NCI-H2227 (cell line): Measurements from ENCODE around the gene TTC5.
"Not testable (repeated sequence)": the region's sequence is repeated elsewhere in the genome, so short reads cannot be mapped to it uniquely, and the experiment has no call there.

Source experiments
- DNase-seq: peaks from one replicate; lab custom pipeline; 2025; ENCODE audit not compliant: unreplicated experiment; lab: John Stamatoyannopoulos, UW

Gene TTC5, protein sequence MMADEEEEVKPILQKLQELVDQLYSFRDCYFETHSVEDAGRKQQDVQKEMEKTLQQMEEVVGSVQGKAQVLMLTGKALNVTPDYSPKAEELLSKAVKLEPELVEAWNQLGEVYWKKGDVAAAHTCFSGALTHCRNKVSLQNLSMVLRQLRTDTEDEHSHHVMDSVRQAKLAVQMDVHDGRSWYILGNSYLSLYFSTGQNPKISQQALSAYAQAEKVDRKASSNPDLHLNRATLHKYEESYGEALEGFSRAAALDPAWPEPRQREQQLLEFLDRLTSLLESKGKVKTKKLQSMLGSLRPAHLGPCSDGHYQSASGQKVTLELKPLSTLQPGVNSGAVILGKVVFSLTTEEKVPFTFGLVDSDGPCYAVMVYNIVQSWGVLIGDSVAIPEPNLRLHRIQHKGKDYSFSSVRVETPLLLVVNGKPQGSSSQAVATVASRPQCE

DNA sequence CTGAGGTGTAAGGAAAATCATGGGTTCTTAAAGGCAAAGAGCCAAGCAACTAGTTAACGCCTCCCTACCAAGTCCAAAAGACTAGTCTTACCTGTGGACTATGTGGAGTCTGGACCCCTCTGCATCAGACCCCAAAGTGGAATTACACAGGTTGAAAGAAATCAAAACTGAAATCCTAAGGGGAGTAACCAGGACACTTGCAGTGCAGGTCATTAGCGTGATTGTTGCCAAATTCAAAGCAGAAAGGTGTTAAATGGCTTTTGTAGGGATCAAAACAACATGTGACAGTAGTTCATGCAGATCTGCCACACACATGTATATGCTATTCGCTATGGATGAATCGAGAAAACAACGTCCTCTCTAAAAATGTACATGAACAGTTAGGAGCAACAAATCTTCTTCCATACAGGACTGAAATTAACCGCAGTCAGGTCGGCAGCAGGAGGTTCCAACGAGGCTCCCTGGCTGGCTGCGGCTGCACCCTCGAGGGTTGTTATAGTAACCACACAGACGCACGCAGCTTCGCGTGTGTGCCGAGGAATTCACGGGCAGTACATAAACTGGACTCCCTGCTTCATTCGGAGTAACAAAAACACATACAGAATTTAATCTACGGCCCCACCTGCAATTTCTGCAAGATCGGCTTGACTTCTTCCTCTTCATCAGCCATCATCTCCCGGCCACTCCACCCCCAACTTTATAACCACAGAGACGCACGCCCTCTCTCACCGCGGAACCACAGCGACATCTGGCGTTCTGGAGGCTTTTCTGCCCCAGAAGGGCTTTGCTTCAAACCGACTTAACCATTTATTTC is at the start of gene TTC5:
TSS of gene TTC5 (minus strand) at position 687 of the 814 bp plus-strand sequence. CDS start at position 673, 14 bp downstream.
- DNase-seq, result peak; percentile 90

DNA sequence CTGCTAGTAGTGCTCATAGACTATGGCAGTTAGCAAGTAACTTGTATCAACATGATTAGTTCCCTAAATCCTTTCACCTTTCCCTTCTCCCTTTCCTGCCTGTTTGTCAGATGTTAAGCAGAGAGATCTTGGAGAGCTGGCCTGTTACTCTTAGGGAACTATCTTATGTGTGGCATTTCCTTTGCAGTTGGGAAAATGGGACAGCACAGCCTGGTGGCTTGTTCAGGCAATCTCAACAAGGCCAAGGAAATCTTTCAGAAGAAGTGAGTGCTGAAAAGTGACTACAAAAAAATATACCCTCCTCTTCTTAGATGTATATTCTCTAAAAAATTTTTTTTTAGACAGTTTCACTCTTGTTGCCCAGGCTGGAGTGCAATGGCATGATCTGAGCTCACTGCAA is 45.1 kb upstream of the TTC5 start:
- DNase-seq, result no peak

DNA sequence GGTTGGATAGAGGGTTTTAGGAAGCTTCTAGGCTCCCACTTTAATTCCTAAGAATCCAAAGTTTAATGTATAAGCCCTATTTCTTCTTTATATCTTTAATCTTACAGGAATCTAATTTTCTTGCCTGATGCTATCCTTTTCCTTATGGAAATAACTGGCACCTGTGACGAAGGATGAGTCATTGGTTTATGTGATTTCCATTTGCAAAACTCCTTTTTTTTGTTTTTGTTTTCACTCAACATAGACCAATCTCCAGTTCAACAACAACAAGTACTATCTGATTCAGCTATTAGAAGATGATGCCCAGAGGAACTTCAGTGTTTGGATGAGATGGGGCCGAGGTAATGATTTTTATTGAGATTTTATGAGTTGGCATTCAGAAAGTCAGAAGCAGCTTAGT is 44.5 kb upstream of the TTC5 start:
- DNase-seq, result no peak

DNA sequence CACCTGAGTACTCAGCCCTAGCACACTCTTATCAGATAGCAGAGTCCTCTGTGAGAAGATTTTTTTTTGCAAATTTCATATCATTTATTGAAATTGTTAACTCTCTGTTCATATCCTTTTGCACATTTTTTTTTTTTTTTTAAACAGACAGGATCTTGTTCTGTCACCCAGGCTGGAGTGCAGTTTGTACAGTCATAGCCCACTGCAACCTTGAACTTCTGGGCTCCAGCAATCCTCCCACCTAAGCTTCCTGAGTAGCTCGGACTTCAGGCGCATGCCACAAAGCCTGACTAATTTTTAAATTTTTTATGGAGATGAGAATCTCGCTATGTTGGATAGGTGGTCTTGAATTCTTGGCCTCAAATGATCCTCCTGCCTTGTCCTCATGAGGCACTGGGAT is 42.0 kb upstream of the TTC5 start:
- DNase-seq, result no peak

DNA sequence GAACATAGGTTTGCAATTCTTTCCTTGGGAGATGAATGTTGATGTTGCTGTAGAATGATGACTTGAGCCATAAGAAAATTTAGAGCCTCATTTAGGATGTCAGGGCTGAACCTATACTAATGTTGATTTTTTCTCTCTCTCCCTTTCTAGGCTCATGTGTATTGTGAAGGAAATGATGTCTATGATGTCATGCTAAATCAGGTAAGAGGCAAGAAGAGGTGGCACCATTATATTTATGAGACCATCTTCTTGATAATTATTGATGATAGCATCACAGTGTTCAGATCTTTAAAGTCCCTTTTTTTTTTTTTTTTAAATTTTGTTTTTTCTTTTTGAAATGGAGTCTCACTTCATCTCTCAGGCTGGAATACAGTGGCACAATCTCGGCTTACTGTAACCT is 41.0 kb upstream of the TTC5 start:
- DNase-seq, result no peak

DNA sequence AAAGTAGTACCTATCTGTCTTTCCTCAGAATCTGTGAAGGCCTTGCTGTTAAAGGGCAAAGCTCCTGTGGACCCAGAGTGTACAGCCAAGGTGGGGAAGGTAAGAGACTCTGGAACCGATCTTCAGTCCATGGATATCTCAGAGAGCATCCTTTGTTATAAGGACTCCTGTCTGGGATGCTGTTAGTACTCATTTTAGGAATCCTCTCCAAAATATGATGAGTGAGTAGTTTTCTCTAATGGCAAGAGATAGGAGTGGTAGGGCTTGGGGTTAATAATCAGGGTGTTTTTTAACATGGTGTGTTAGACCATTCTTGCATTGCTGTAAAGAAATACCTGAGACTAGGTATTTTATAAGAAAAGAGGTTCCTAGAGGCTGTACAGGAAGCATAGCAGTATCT is 39.6 kb upstream of the TTC5 start:
- DNase-seq, result no peak

DNA sequence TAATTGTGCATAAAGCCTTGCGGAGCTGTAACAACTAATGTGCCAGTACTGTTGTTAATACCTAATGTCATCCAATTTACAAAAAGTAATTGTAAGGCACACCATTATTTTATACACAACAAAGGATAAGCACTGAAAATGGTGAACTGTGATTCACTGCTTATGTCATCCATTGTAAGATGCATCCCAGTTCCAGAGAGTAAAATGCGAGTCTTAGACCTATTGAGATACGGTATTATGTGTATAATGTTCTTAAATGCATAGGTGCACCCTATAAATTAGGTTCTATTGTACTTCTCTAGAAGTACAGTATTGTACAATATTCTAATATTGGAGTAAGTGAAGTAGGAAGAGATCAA is 38.1 kb upstream of the TTC5 start:
- peak; percentile 61 for DNase-seq

DNA sequence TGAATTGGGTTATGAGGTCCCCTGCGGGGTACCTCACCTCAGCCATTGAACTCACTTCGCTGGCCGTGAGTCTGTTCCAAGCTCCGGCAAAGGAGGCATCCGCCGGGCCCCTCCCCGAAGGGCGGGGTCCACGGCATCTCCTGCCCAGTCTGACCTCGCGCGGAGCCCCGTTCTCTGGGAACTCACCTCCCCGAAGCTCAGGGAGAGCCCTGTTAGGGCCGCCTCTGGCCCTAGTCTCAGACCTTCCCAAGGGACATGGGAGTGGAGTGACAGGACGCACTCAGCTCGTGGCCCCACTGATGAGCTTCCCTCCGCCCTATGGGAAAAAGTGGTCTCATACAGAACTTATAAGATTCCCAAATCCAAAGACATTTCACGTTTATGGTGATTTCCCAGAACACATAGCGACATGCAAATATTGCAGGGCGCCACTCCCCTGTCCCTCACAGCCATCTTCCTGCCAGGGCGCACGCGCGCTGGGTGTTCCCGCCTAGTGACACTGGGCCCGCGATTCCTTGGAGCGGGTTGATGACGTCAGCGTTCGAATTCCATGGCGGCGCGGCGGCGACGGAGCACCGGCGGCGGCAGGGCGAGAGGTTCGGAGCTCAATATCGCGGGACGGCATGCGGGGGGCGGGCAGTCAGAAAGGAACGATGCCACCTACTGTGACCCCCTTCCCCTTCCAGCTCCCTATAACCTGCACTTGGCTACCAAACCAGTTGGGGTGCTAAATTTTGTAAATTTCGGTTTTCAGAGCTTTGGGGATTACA is 37.5 kb upstream of the TTC5 start, which contains the start of gene PARP2:
TSS of gene PARP2 (plus strand) at position 544 of the 770 bp plus-strand sequence. CDS start at position 551, 7 bp downstream.
- DNase-seq, result peak; percentile 100

DNA sequence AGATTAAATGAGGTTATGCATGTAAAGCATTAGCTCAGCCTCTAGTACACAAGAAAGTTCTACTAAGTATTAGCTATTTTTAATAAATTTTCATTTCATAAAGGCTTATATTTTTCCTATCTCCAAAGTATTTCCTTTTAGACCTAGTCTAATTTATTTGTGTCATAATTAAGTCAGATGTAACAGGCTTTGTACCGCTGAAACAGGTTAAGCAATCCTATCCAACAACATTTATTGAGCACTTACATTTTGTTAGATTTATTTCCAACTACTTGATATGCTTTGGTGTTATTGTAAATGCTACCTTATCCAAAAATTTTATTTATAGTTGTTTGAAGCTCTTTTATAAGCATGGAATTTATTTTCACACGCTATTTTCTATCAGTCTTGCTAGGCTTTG is 35.9 kb upstream of the TTC5 start:
- DNase-seq, result no peak

DNA sequence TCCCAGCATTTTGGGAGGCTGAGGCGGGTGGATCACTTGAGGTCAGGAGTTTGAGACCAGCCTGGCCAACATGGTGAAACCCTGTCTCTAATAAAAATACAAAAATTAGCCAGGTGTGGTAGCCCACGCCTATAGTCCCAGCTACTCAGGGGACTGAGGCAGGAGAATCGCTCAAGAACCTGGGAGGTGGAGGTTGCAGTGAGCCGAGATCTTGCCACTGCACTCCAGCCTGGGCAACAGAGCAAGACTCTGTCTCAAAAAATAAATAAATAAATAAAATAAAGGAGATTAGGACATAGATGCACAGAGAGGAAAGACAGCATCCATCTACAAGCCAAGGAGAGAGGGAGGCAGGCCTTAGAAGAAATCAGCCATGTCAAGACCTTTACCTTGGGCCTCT is 35.3 kb upstream of the TTC5 start:
- not testable (repeated sequence) for DNase-seq

DNA sequence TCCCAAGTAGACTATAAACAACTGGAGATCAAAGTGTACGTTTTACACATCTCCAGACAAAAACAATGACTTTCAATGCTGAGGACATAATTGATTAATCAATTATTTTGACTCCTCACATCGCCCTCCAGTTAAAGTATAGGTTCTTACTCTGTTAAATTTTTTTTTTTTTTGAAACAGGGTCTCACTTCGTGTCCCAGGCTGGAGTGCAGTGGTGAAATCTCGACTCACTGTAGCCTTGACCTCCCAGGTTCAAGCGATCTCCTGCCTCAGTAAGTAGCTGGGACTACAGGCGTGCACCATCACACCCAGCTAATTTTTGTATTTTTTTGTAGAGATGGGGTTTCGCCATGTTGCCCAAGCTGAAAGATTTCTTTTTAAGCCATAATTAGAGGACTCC is 28.3 kb upstream of the TTC5 start:
- no peak for DNase-seq

DNA sequence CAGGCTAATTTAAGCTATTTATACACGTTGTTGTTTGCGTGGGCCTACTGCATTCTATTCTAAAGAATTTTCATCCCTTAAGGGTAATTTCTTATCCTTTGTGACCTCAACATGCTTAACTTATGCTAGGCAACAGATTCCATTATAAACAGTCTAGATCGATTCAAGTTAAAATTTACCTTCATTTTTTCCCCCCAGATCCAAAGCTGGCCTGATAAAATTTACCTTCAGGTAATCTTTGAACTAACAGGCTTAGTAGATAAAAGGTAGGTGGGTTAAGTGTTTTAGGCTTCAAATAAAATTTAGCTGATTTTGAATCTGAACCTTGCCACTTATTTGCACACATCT is 27.7 kb upstream of the TTC5 start:
- no peak for DNase-seq

DNA sequence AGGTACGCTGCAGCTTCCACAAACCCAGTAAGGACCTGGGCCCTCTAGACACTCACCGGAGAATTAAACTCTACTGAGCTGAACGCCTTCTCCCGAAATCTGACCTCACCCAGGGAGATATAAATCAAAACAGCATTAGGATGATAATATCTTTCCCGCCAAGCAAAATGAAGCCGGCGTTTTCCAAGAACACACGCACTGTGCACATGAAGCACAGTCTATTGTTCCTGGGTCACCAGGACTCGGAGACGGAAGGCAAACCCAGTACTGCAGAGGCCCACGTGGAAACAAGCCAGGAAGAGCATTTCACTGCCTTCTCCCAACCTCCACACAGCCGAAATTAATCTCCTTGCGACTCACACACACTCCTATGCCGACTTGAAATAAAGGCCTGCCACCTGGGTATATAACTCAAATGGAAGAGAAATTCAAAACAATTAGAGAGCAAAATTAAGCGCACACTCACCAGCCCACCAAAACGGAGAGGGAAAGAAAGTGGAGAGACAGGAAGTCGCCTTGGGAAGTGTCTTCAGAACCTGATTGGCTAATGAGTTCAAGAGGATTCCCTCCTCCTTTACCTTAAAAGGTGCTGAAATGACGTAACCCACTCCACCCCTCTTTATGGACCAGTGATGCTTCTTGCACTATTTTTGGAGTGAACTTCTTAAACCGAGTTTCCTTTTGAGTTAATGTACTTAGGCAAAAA is 27.2 kb upstream of the TTC5 start, which contains the start of gene CCNB1IP1:
TSS of gene CCNB1IP1 (minus strand) at position 492 of the 706 bp plus-strand sequence. CDS start 16,756 bp downstream, outside the sequence.
- DNase-seq, result peak; percentile 83

DNA sequence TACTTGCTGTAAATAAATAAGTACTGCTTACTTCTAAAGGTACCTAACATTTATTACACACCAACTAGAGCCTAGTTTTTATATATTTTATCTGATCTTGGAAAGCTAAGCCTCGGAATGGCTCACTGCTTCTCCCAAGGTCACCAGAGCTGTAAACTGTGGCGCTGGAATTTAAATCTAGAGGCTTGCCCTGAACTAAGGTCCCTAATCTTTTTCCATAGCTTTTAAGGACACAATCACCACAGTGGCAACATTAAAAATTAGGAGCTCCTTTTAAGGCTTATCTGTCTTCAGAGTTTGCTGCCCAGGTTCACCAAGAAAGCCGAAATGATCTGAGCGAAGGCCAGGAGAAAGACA is 26.7 kb upstream of the TTC5 start:
- DNase-seq, result peak; percentile 40

DNA sequence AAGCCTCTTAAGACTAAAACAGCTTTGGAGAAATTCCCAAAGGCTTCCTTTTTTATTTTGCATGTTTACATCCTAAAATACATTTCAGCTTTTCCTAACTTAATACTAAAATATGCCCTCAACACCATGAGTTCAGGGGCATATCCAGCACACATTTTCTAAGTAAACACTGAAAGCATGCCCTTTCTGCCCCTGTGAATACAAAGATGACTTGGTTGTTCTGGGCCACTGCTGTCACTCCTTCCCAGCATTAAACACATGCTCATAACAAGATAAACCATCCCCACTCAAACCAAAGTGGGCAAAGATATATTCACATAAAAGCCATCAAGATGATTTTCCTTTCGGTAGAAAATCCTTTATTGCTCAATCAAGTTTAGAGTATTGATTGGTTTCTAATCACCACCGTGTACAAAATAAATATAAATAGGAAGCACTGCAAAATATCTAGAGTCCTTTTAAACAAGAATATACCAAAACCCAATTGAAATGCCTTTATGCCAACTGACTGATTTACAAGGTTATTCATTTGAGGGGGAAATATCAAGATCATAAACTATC is 25.4 kb upstream of the TTC5 start:
- no peak for DNase-seq

DNA sequence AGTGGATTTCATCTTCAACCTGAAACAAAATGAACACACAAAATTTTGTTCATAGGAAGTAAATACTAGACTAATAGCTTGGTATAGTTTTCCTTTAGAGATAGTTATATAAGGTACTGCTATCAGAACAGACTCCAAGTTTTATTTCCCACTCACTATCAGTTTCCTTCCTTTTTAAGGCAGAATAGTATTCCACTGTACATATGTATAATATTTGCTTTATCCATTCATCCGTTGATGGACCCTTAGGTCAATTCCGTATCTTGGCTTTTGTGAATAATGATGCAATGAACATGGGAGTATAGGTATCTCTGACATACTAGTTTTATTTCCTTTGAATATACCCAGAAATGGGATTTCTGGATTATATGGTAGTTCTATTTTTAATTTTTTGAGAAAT is 23.6 kb upstream of the TTC5 start:
- DNase-seq, result no peak

DNA sequence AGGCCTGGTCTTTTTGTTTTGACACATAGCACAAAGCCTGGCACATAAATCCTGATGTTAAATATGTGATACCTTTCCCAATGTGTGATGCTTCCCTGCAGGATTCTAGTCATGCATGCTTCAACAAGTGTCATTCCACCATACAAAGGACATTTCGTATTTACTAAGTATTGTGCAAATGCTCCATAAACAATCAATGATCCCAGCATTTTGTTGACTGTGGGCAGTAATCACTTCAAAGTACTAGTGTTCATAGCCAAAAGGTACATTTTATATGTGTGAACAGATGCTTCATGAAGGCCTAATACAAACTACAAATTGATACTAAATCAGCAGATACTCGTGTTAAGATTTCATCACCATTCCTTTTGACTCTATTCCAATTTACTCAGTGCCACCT is 23.0 kb upstream of the TTC5 start:
- DNase-seq, result no peak

DNA sequence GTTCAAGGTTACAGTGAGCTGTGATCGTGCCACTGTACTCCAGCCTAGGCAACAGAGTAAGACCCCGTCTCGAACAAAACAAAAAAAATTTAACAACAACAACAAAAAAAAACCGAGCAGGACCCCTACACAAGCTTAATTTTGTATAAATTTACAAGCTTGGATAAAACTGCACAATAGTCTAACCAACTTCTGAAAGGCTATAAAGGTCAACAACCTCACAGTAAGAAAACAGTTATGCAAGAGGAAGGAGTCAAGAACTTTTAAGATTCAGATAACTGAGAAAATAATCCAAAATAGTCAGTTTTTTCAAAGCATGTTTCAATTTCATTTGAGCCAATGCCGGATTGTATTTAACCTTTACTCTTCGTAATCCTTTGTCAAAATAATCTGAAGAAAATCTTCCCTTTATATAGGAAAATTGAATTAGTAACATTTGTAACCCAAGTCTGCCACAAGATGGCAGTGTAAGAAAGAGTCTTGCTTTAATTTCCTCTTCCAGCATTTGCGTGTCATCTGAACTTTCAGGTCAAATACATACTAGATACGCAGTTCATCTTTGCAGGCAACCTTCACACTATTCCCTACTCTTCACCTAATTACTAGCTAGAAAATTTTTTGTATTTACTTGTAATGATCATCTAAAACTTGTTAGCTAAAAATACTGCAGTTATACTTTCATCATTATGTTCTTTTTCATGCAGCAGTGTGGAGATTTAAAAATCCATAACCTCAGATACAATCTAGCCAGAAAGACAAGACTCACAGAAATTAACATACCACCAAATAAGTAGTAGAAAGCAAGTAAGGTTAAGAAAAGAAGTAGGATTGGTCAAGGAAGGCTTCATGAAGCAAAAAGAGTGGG is 21.5 kb upstream of the TTC5 start:
- peak; percentile 71 for DNase-seq

DNA sequence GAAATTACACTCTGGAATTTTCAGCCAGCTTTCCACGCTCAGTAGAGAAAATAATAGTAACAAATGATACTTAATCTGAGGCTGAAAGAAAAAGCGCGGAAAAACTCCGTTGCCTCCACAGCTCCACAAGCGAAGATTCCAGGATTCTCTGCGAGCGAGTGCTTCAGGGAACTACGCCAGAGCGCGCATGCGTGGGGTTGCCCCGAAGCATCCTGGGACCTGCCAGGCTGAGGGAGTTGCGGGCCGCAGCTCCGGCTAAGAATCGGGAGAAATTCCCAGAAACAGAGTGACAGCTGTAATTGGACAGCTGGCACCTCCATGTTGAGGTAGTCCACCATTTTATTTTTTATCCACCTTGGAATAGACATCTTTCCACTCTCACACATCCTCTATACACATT is 12.0 kb upstream of the TTC5 start:
- DNase-seq, result no peak

DNA sequence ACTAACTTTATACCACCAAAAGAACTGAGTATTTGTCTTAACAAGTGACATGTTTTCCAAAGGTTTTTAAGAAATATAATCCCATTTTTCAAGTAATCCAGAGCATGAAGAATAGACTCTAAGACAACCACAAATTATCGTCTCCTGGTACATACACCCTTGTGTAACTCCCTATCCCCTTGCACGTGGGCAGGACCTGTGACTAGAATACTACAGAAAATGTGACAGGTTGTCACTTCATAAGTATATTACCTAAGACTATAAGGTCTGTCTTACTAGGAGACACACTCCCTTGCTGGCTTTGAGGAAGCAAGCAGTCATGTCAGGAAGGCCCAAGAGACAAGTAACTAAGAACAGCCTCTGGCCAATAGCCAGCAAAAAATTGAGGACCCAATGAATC is 8.3 kb upstream of the TTC5 start:
- no peak for DNase-seq
